CD14-positive monocyte (primary cell): ENCODE measurements around the gene CD151. TPM values are rescaled to one million over a fixed set of nuclear protein-coding genes. Genes with fewer than 3 reads are reported as not detected.
A peak's percentile ranks its signal among the peaks of the same experiment; 100 is the strongest.

Experiments
- DNase-seq, 3 donors: peaks; one replicate each; pipeline ENCODE4 v3.0.0-alpha.2; 2011 to 2022
- H2AFZ ChIP-seq: 2 replicates; pipeline ENCODE4 v1.6.0; 2012; ENCODE audit warnings: mild to moderate bottlenecking, low read depth, low read length, inconsistent platforms; ENCODE audit not compliant: insufficient read depth, poor library complexity, severe bottlenecking
- H3K27ac ChIP-seq, 2 donors: 1 replicate in 1 of 2; 2 replicates in 1 of 2; pipeline ENCODE4 v1.5.1; 2012 to 2013; ENCODE audit warnings: low read length in 2 of 2, control low read depth in 1 of 2, inconsistent platforms in 1 of 2, low read depth in 1 of 2, mild to moderate bottlenecking in 1 of 2
- H3K27me3 ChIP-seq, 2 donors: one replicate each; pipeline versions ENCODE4 v1.6.0 to v1.6.1; 2011 to 2013; ENCODE audit warnings: low read length in 2 of 2; ENCODE audit not compliant: control insufficient read depth in 2 of 2, insufficient read depth in 2 of 2
- H3K36me3 ChIP-seq, 2 donors: replicated peaks in 1 of 2; 1 replicate in 1 of 2; 2 replicates in 1 of 2; pipeline versions ENCODE4 v1.5.1 to v1.6.1; 2012 to 2013; ENCODE audit warnings: low read length in 2 of 2, control low read depth in 1 of 2, inconsistent platforms in 1 of 2, mild to moderate bottlenecking in 1 of 2; ENCODE audit not compliant: insufficient read depth in 2 of 2, control insufficient read depth in 1 of 2
- H3K4me1 ChIP-seq, 2 donors: 1 replicate in 1 of 2; 2 replicates in 1 of 2; pipeline versions ENCODE4 v1.5.1 to v1.6.1; 2012 to 2013; ENCODE audit warnings: low read length in 2 of 2, control low read depth in 1 of 2, inconsistent platforms in 1 of 2, mild to moderate bottlenecking in 1 of 2, moderate library complexity in 1 of 2; ENCODE audit not compliant: insufficient read depth in 2 of 2, control insufficient read depth in 1 of 2
- H3K4me2 ChIP-seq: replicated peaks from 2 replicates; pipeline ENCODE3; 2012; ENCODE audit warnings: low read length, moderate library complexity, mild to moderate bottlenecking; ENCODE audit not compliant: poor library complexity, severe bottlenecking; ENCODE audit errors: extremely low read depth
- H3K4me3 ChIP-seq, 3 experiments: fragments of 200-600 bp in 1 of 3; sonication (generic) in 1 of 3; replicated peaks in 1 of 3; 1 replicate in 2 of 3; 2 replicates in 1 of 3; pipeline ENCODE4 v1.5.1; 2011 to 2013; ENCODE audit warnings: low read length in 3 of 3, mild to moderate bottlenecking in 3 of 3, control low read depth in 2 of 3, low read depth in 2 of 3, inconsistent platforms in 1 of 3, moderate library complexity in 1 of 3
- H3K79me2 ChIP-seq: 2 replicates; pipeline ENCODE4 v1.6.0; 2012; ENCODE audit warnings: mild to moderate bottlenecking, control low read depth, inconsistent platforms, low read length, moderate library complexity; ENCODE audit not compliant: insufficient read depth
- H3K9ac ChIP-seq: 2 replicates; pipeline ENCODE4 v1.6.0; 2017; ENCODE audit warnings: low read length, mild to moderate bottlenecking; ENCODE audit not compliant: insufficient read depth, poor library complexity, severe bottlenecking
- H3K9me3 ChIP-seq, 2 donors: replicated peaks in 1 of 2; 1 replicate in 1 of 2; 2 replicates in 1 of 2; pipeline versions ENCODE4 v1.5.1 to v1.6.1; 2012 to 2013; ENCODE audit warnings: low read length in 2 of 2, control low read depth in 1 of 2; ENCODE audit not compliant: control insufficient read depth in 1 of 2, insufficient read depth in 1 of 2
- H4K20me1 ChIP-seq: 2 replicates; pipeline ENCODE4 v1.6.0; 2012; ENCODE audit warnings: mild to moderate bottlenecking, low read length, control low read depth, moderate library complexity; ENCODE audit not compliant: insufficient read depth
- H3K27ac Mint-ChIP-seq, 7 donors: one replicate each; pipeline ENCODE4 v1.8.0; 2020; ENCODE audit warnings: mild to moderate bottlenecking in 7 of 7, mixed read lengths in 7 of 7, moderate library complexity in 6 of 7, inconsistent platforms in 2 of 7
- H3K27me3 Mint-ChIP-seq, 3 donors: one replicate each; pipeline ENCODE4 v1.8.0; 2021 to 2022; ENCODE audit warnings: low read depth in 3 of 3, mild to moderate bottlenecking in 3 of 3, mixed read lengths in 3 of 3, moderate library complexity in 3 of 3, inconsistent platforms in 1 of 3
- H3K36me3 Mint-ChIP-seq, 2 donors: one replicate each; pipeline ENCODE4 v1.8.0; 2020; ENCODE audit warnings: mixed read lengths in 2 of 2, inconsistent platforms in 1 of 2, mild to moderate bottlenecking in 1 of 2
- H3K4me1 Mint-ChIP-seq: one replicate; pipeline ENCODE4 v1.8.0; 2020; ENCODE audit warnings: mild to moderate bottlenecking, mixed read lengths
- H3K4me3 Mint-ChIP-seq, 2 donors: one replicate each; pipeline ENCODE4 v1.8.0; 2020; ENCODE audit warnings: mild to moderate bottlenecking in 2 of 2, mixed read lengths in 2 of 2, moderate library complexity in 1 of 2
- H3K9me3 Mint-ChIP-seq, 7 donors: one replicate each; pipeline ENCODE4 v1.8.0; 2020 to 2022; ENCODE audit warnings: mixed read lengths in 7 of 7, mild to moderate bottlenecking in 6 of 7, moderate library complexity in 6 of 7, inconsistent platforms in 2 of 7
- CTCF ChIP-seq: fragments of 200-600 bp; IDR thresholded peaks from one replicate; pipeline ENCODE4 v1.8.0; 2022; ENCODE audit warnings: antibody characterized with exemption, mild to moderate bottlenecking
- WGBS: methylation state at CpG from one replicate; pipeline ENCODE4 v1.1.5; 2013; ENCODE audit warnings: missing lambda C conversion rate; ENCODE audit not compliant: insufficient coverage; 5-methylcytosine and 5-hydroxymethylcytosine counted together
- intact Hi-C, 2 donors: fragments of 100-400 bp; cut with micrococcal nuclease; formaldehyde crosslinking; loops; one replicate each; pipeline versions ENCODE4 v1.15.0 to v1.15.1; 2023
- polyA plus RNA-seq, 3 donors: library from polyadenylated mRNA; depleted of rRNA in 1 of 3; unstranded in 2 of 3; stranded (reverse) in 1 of 3; fragments of 300-500 nt in 2 of 3; fragments of >200 nt in 1 of 3; fragmentation: Illumina TruSeq in 2 of 3; gene quantifications; 1 replicate in 2 of 3; 2 replicates in 1 of 3; pipeline ENCODE4 v1.2.3, GENCODE V29; 2012 to 2021

Gene CD151
- polyA plus RNA-seq, 3 donors = 18.1 to 200 (median 57.4) TPM

- peak within 1 kb of the TSS; percentile 89 to 97 for H3K27ac ChIP-seq
- H3K9me3 Mint-ChIP-seq = peaks cover 0 to 2% (median 0%) of the 10 kb centered on the region in 7 donors
- H2AFZ ChIP-seq = peak within 1 kb of the TSS; percentile 83
- TF ChIP-seq CTCF = no peak
- peak within 1 kb of the TSS; percentile 96 to 100 (median 98) for H3K27ac Mint-ChIP-seq
- H3K27me3 Mint-ChIP-seq = peaks cover 0 to under 1% (median 0%) of the 10 kb centered on the region in 3 donors
- H3K27me3 ChIP-seq = no peaks in the 10 kb centered on the region
- DNase-seq = peak; percentile 97 to 98 (median 98)
- intact Hi-C loops = loop anchor here (1.0 to 5.0 kb wide), 3 partner anchors 10 to 33 kb away; partner anchors contain the start of genes POLR2L (in 1 of the 2) and TSPAN4 (in 1 of the 2)
- peak within 1 kb of the TSS; percentile 93 to 95 for H3K4me3 Mint-ChIP-seq
- H3K9me3 ChIP-seq = no peaks in the 10 kb centered on the region
- peaks cover 40% of the 10 kb centered on the region for H3K4me1 Mint-ChIP-seq
- H3K4me3 ChIP-seq = peak within 1 kb of the TSS; percentile 79 to 96 (median 91)
- WGBS = under 1% methylated on average over 74 of the region's 81 CpGs
- H3K36me3 Mint-ChIP-seq = peaks cover 22 to 30% of the 10 kb centered on the region in 2 donors
- peak within 1 kb of the TSS; percentile 96 for H3K4me2 ChIP-seq
- peaks cover 23 to 29% of the 10 kb centered on the region in 2 donors for H3K36me3 ChIP-seq
- H3K4me1 ChIP-seq = peaks cover 33 to 40% of the 10 kb centered on the region in 2 donors
- peak within 1 kb of the TSS; percentile 91 for H3K9ac ChIP-seq
- peaks cover 42% of the 10 kb centered on the region for H4K20me1 ChIP-seq
- peaks cover 50% of the 10 kb centered on the region for H3K79me2 ChIP-seq
Observed at GRCh38 chr11:809287-810039, 23.3 kb upstream of the CD151 start, which contains the start of gene RPLP2. RPLP2 (plus strand) TSS chr11:809967; CDS start chr11:810235, 268 bp downstream.

- H3K79me2 ChIP-seq = peaks cover 49% of the 10 kb centered on the region
- DNase-seq = peak in 1 of 3 donors; percentile 41
- no peak for TF ChIP-seq CTCF
- intact Hi-C loops = no loop called here
- peaks cover 38% of the 10 kb centered on the region for H3K4me1 Mint-ChIP-seq
- H3K4me2 ChIP-seq = peak overlapping the region; percentile 96
- H3K9ac ChIP-seq = peak overlapping the region; percentile 91
- peaks cover 29 to 36% of the 10 kb centered on the region in 2 donors for H3K4me1 ChIP-seq
- H3K27ac Mint-ChIP-seq = peak overlapping the region; percentile 84 to 100 (median 98)
- H3K36me3 ChIP-seq = peaks cover 23 to 29% of the 10 kb centered on the region in 2 donors
- H3K4me3 ChIP-seq = peak overlapping the region; percentile 79 to 96 (median 91)
- peaks cover 22 to 30% of the 10 kb centered on the region in 2 donors for H3K36me3 Mint-ChIP-seq
- no peaks in the 10 kb centered on the region for H3K27me3 Mint-ChIP-seq
- H3K9me3 ChIP-seq = no peaks in the 10 kb centered on the region
- H3K27ac ChIP-seq = peak overlapping the region; percentile 89 to 97
- peaks cover 40% of the 10 kb centered on the region for H4K20me1 ChIP-seq
- peak overlapping the region; percentile 93 to 95 for H3K4me3 Mint-ChIP-seq
- H2AFZ ChIP-seq = peak overlapping the region; percentile 83
- peaks cover 0 to 2% (median 0%) of the 10 kb centered on the region in 7 donors for H3K9me3 Mint-ChIP-seq
- H3K27me3 ChIP-seq = no peaks in the 10 kb centered on the region
- 0% methylated on average over 51 of the region's 55 CpGs for WGBS
Observed at GRCh38 chr11:810040-810567, 22.6 kb upstream of the CD151 start.
